Measurements from ENCODE around the gene SLC17A8. TPM values are rescaled to one million over a fixed set of nuclear protein-coding genes. Genes with fewer than 3 reads are reported as not detected.
A peak's percentile ranks its signal among the peaks of the same experiment; 100 is the strongest.

Gene SLC17A8
- total RNA-seq, 1 experiment from 2014 or later: not detected

- H3K9me3 ChIP-seq (ENCODE audit: control insufficient read depth, low read depth, low read length): no peaks in the 10 kb centered on the region
- no peak overlapping the region for H3K56ac ChIP-seq (ENCODE audit: insufficient read length, low read depth, low read length)
- H3K79me2 ChIP-seq (ENCODE audit: insufficient read depth, low read length): no peaks in the 10 kb centered on the region
- Mint-ChIP-seq H3K4me1 (peaks cover 9% of the 10 kb centered on the region in 2 experiments; a peak in 3 of 4 replicates), H3K27me3 (ENCODE audit: low read depth) (no peaks in the 10 kb centered on the region), H3K4me3 (no peak overlapping the region), H3K9me3 (no peaks in the 10 kb centered on the region), H3K27ac (peak overlapping the region in 1 of 3 experiments; percentile 67; a peak in 3 of 7 replicates), H3K36me3 (ENCODE audit: insufficient read depth in 1 of 3, low read depth in 3 of 3) (no peaks in the 10 kb centered on the region)
- no peak overlapping the region for H4K91ac ChIP-seq (ENCODE audit: insufficient read length, low read depth, low read length)
- no peaks in the 10 kb centered on the region for H4K20me1 ChIP-seq (ENCODE audit: control insufficient read depth, insufficient read depth, insufficient read length)
- H3K79me1 ChIP-seq (ENCODE audit: insufficient read depth, low read depth, low read length, poor library complexity, severe bottlenecking): no peaks in the 10 kb centered on the region
- H3K23ac ChIP-seq (ENCODE audit: insufficient read length, low read depth, low read length): no peak overlapping the region
- H3K18ac ChIP-seq (ENCODE audit: insufficient read length, low read depth, low read length): no peak overlapping the region
- no peak for DNase-seq
- H2BK15ac ChIP-seq (ENCODE audit: low read depth, low read length): no peak overlapping the region
- H3K23me2 ChIP-seq (ENCODE audit: insufficient read length, low read depth, low read length, poor library complexity, severe bottlenecking): no peaks in the 10 kb centered on the region
- no peak overlapping the region for H3K14ac ChIP-seq (ENCODE audit: insufficient read depth, low read length)
- H3K4ac ChIP-seq (ENCODE audit: low read depth, low read length): no peak overlapping the region
- no peak overlapping the region for H2AK5ac ChIP-seq (ENCODE audit: insufficient read length, low read length)
- H3K9ac ChIP-seq (ENCODE audit: extremely low read depth, insufficient read length, low read length): no peak overlapping the region
- H4K5ac ChIP-seq (ENCODE audit: insufficient read length, low read depth, low read length): no peak overlapping the region
- no CpG with 5 or more reads among the region's 6 CpGs for WGBS (ENCODE audit: extremely low coverage, insufficient read length, low lambda C conversion rate)
- H3K27me3 ChIP-seq (ENCODE audit: insufficient read depth, low read length): no peaks in the 10 kb centered on the region
- H2BK120ac ChIP-seq (ENCODE audit: low read depth, low read length, poor library complexity, severe bottlenecking): no peak overlapping the region
- H2AFZ ChIP-seq (ENCODE audit: low read length): no peak overlapping the region
- peaks cover 2% of the 10 kb centered on the region; the same call in 1 of the 2 replicates for H3K4me1 ChIP-seq (ENCODE audit: insufficient read depth, low read length)
- H3K4me2 ChIP-seq (ENCODE audit: insufficient read depth, insufficient read length, low read length): no peak overlapping the region
- no peak overlapping the region for H3T11ph ChIP-seq (ENCODE audit: low read length)
- no peak overlapping the region for H3K27ac ChIP-seq (ENCODE audit: insufficient read length, low read depth, low read length)
- H2BK20ac ChIP-seq (ENCODE audit: low read depth, low read length, poor library complexity, severe bottlenecking): no peak overlapping the region
- H2BK5ac ChIP-seq (ENCODE audit: insufficient read length, low read length): no peak overlapping the region
- H4K8ac ChIP-seq (replicated peaks; ENCODE audit: insufficient read length, low read depth, low read length): no peak overlapping the region
- no peak overlapping the region for H2BK12ac ChIP-seq (ENCODE audit: insufficient read length, low read depth, low read length)
- no peak for TF ChIP-seq CTCF (conservative IDR thresholded peaks at IDR 0.05)
Observed at GRCh38 chr12:100413001-100413400, 56.1 kb downstream of the SLC17A8 start.
